Measurements from ENCODE around the gene FAM168A. TPM values are rescaled to one million over a fixed set of nuclear protein-coding genes. Genes with fewer than 3 reads are reported as not detected.
A peak's percentile ranks its signal among the peaks of the same experiment; 100 is the strongest.

Gene FAM168A
- total and polyA plus RNA-seq, 9 of the 15 experiments (the other 6 are each of a cell fraction or from before 2014, with no cell fraction given), result 0.44 to 7.2 (median 2.9) TPM

DNA sequence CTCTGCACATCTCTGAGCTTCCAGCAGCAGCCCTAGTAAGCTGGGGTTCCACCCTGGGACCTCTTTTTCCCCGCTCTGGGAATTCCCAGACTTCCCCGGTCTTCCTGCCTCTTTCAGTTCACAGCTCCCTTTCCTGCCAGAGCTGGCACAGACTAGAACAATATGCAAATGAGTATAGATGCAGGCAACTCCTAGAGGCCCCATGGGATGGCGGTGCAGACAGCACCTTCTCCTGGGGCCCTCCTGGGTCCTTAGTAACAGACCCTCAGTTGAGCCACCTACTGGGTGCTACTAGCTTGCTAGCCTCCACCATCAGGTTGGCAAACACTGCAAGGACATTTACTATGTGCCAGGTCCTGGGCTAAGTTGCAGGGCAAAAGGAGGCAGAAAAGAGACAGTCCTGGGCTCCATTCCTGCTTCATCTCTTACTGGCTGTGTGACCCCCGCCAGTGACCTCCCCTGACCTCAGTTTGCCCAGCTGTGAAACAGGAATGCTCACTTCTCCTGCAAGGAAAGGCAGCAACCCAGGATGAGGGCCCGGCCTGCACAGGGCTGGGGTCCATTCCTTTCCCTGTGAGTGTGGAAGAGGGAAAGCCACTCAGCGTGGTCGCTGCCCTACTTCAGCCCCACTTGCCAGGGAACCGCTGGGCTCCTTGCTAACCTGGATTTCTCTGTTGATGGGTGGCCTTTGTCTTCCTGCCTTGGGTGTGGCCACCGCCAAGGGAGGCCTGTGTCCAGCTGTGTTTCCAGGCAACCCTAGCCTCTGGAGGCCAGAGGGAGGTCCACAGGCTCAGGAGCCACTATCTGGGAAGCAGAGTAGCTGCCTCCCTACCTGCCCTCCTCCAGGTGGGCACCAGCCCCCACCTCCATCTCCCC is 214.4 kb downstream of the FAM168A start (continued):
- TF ChIP-seq TFAP4 (CRISPR knock-in tag; IDR thresholded peaks at IDR 0.05; ENCODE audit: borderline replicate concordance), result peak; percentile 68
- TF ChIP-seq MYC (IDR thresholded peaks at IDR 0.05; ENCODE audit: low read depth, low read length), result no peak
- no peak for TF ChIP-seq MYC (CRISPR knock-in tag; IDR thresholded peaks at IDR 0.05; ENCODE audit: borderline replicate concordance, low read depth)
- TF ChIP-seq CGGBP1 (CRISPR knock-in tag; IDR thresholded peaks at IDR 0.05), result no peak
- 0 out of 2 replicates have a peak, but pooled peaks have one; percentile 21 for TF ChIP-seq RBFOX2 (IDR thresholded peaks at IDR 0.05; ENCODE audit: low read depth, low read length)
- TF ChIP-seq ZKSCAN1 (IDR thresholded peaks at IDR 0.05; ENCODE audit: low read depth, low read length), result peak; percentile 77; the same call in 1 of the 2 replicates
- TF ChIP-seq TAF7 (tag; IDR thresholded peaks at IDR 0.05), result no peak
- TF ChIP-seq ZNF175 (CRISPR knock-in tag; IDR thresholded peaks at IDR 0.05; ENCODE audit: low read depth), result no peak
- no peak for TF ChIP-seq MNT (conservative IDR thresholded peaks at IDR 0.05)
- TF ChIP-seq ZNF695 (CRISPR knock-in tag; IDR thresholded peaks at IDR 0.05), result no peak
- no peak for TF ChIP-seq ZNF668 (CRISPR knock-in tag; IDR thresholded peaks at IDR 0.05)
- TF ChIP-seq MED1 (CRISPR knock-in tag; IDR thresholded peaks at IDR 0.05; ENCODE audit: borderline replicate concordance), result no peak
